ENCODE data around the gene AOAH. TPM values are rescaled to one million over a fixed set of nuclear protein-coding genes. Genes with fewer than 3 reads are reported as not detected.

Gene AOAH
- total RNA-seq, 1 donor from 2014 or later, result 2.4 TPM

GRCh38 chr7:36692456-36692855, 31.8 kb downstream of the AOAH start:
- DNase-seq (no peak), ATAC-seq (ENCODE audit: low read depth) (no peak)
- H3K27me3 Mint-ChIP-seq, result no peaks in the 10 kb centered on the region
- CTCF ChIA-PET, result no interaction called here
- H3K4me3 Mint-ChIP-seq, result no peak overlapping the region
- intact Hi-C loops (cut with micrococcal nuclease), result no loop called here
- H3K4me1 Mint-ChIP-seq, result peaks cover 16% of the 10 kb centered on the region
- no peaks in the 10 kb centered on the region for H3K36me3 Mint-ChIP-seq (ENCODE audit: low read depth)
- no peak for TF ChIP-seq CTCF (IDR thresholded peaks at IDR 0.05)
- H3K9me3 Mint-ChIP-seq, result no peaks in the 10 kb centered on the region
- H3K27ac Mint-ChIP-seq, result no peak overlapping the region
- POLR2A ChIA-PET, result interaction anchor here (1.4 kb wide), 1 partner anchor 14 kb away, joined by 3 read pairs; no protein-coding TSS in a partner anchor

GRCh38 chr7:36691983-36692382, 32.3 kb downstream of the AOAH start:
- no peaks in the 10 kb centered on the region for H3K36me3 Mint-ChIP-seq (ENCODE audit: low read depth)
- no peaks in the 10 kb centered on the region for H3K9me3 Mint-ChIP-seq
- ChIA-PET CTCF (no interaction called here), POLR2A (interaction anchor here (0.5 to 1.4 kb wide), 2 partner anchors 14 to 247 kb away, joined by 3 to 5 read pairs; no protein-coding TSS in a partner anchor)
- no peaks in the 10 kb centered on the region for H3K27me3 Mint-ChIP-seq
- no peak overlapping the region for H3K4me3 Mint-ChIP-seq
- no peak for TF ChIP-seq CTCF (IDR thresholded peaks at IDR 0.05)
- H3K27ac Mint-ChIP-seq, result no peak overlapping the region
- ATAC-seq (ENCODE audit: low read depth) (no peak), DNase-seq (no peak)
- intact Hi-C loops (cut with micrococcal nuclease), result no loop called here
- H3K4me1 Mint-ChIP-seq, result peaks cover 16% of the 10 kb centered on the region

GRCh38 chr7:36690514-36691187, 33.6 kb downstream of the AOAH start:
- POLR2A ChIA-PET, result no interaction called here
- Mint-ChIP-seq H3K27me3 (no peaks in the 10 kb centered on the region), H3K36me3 (ENCODE audit: low read depth) (no peaks in the 10 kb centered on the region), H3K4me1 (peaks cover 16% of the 10 kb centered on the region), H3K4me3 (no peak overlapping the region), H3K27ac (no peak overlapping the region), H3K9me3 (no peaks in the 10 kb centered on the region)
- intact Hi-C loops (cut with micrococcal nuclease), result no loop called here
- DNase-seq (no peak), ATAC-seq (ENCODE audit: low read depth) (no peak)
- no peak for TF ChIP-seq CTCF (IDR thresholded peaks at IDR 0.05)
- CTCF ChIA-PET, result no interaction called here

- Mint-ChIP-seq H3K27ac (no peak overlapping the region), H3K36me3 (ENCODE audit: low read depth) (no peaks in the 10 kb centered on the region), H3K27me3 (no peaks in the 10 kb centered on the region), H3K9me3 (no peaks in the 10 kb centered on the region), H3K4me3 (no peak overlapping the region), H3K4me1 (peaks cover 16% of the 10 kb centered on the region)
- ChIA-PET CTCF (no interaction called here), POLR2A (no interaction called here)
- intact Hi-C loops (cut with micrococcal nuclease), result no loop called here
- no peak for TF ChIP-seq CTCF (IDR thresholded peaks at IDR 0.05)
- no peak for DNase-seq
- ATAC-seq (ENCODE audit: low read depth), result no peak
Measured at GRCh38 chr7:36690041-36690440, 34.3 kb downstream of the AOAH start.

GRCh38 chr7:36686499-36686898, 37.8 kb downstream of the AOAH start:
- Mint-ChIP-seq H3K36me3 (ENCODE audit: low read depth) (no peaks in the 10 kb centered on the region), H3K27ac (no peak overlapping the region), H3K4me3 (no peak overlapping the region), H3K9me3 (no peaks in the 10 kb centered on the region), H3K27me3 (no peaks in the 10 kb centered on the region), H3K4me1 (peaks cover 9% of the 10 kb centered on the region)
- DNase-seq (no peak), ATAC-seq (ENCODE audit: low read depth) (no peak)
- ChIA-PET CTCF (no interaction called here), POLR2A (no interaction called here)
- intact Hi-C loops (cut with micrococcal nuclease), result no loop called here
- TF ChIP-seq CTCF (IDR thresholded peaks at IDR 0.05), result no peak

All from activated B cell treated with CpG ODN at 0.5 μM for 24 hours (primary cell).